Measurements from ENCODE around the gene LRRC72.
"Not testable (repeated sequence)": the region's sequence is repeated elsewhere in the genome, so short reads cannot be mapped to it uniquely, and the experiment has no call there.

The LRRC72 gene

GRCh38 chr7:16529697-16530096 is 3.1 kb downstream of the LRRC72 start:
- no peak for DNase-seq

DNA sequence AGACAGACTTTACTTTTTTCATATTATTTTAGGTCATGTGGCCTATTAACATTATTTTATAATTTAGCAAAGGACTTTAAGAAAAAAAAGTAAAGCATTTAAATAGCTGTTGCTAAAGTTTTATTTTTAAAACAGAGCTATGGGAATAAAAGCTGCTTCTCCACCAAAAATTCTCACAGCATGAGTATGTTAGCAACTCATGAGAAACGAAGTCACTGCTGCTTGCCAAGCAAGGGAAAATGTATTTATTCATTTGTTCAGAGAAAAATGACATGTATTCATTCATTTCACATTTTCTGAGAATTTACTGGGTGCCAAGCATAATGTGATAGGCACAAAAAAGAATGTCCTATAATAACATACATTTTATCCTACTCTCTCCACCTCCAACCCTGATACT is 5.1 kb downstream of the LRRC72 start:
- DNase-seq: no peak

- DNase-seq: no peak
Observed at GRCh38 chr7:16532272-16532671, 5.6 kb downstream of the LRRC72 start.

- DNase-seq: no peak
Observed at GRCh38 chr7:16535500-16535899, 8.9 kb downstream of the LRRC72 start.

- DNase-seq: not testable (repeated sequence)
Observed at GRCh38 chr7:16540559-16540958, 13.9 kb downstream of the LRRC72 start.

DNA sequence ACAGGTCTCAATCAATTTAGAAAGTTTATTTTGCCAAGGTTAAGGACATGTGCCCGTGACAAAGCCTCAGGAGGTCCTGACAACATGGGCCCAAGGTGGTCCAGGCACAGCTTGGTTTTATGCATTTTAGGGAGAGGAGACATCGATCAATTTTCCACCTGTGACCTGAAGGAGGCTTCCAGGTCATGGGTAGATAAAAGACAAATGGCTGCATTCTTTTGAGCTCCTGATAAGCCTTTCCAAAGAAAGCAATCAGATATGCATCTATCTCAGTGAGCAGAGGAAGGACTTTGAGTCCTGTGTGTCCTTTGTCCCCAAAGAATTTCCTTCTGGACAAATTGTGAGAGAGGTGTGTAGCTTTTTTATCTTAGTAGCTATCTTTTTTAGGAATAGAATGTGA is 15.8 kb downstream of the LRRC72 start:
- DNase-seq: no peak

DNA sequence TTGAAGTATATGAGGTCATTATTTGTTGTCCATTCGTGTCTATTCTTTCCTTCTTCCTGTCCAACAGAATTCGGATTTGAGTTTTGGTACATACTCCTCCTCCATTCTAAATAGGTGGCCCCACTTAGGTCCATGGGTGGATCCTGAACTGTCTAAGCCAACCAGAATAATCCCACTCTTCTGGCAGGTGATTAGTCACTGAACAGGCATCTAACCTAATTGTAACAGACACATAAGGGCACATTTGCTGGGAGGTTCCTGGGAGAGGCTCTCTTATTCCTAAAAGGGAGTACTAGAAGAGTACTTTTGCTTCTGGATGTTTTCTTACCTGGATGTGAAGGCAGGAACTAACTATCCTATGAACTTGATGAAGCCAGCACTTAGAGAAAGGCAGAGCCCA is 16.8 kb downstream of the LRRC72 start:
- no peak for DNase-seq

DNA sequence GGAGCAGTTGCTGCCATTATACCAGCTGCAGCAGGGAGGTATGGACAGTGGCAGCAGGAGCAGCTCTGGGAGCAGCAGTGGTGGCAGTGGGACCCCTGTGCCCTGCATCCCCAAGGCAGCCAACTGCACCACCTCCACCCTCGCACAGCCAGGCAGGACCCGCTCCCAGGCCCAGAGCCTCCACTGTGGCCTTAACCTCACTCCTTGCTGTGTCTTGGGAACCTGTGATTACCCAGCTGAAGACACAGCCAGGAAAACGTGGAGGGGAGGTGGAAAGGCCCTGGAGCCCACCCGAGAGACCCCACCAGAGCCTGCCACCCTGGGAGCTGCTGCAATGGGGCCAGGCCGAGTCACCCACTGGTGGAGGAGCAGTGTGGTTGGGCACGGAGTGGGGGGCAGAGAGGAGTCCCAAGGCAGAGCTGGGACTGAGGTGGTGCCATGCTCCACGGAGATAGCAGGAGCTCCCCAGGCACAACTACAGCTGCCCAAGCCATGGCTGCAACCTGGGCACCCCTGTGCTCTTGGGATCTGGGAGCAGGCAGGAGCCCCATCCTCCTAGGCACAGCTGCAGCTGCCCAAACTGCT is 20.4 kb downstream of the LRRC72 start:
- DNase-seq: no peak

DNA sequence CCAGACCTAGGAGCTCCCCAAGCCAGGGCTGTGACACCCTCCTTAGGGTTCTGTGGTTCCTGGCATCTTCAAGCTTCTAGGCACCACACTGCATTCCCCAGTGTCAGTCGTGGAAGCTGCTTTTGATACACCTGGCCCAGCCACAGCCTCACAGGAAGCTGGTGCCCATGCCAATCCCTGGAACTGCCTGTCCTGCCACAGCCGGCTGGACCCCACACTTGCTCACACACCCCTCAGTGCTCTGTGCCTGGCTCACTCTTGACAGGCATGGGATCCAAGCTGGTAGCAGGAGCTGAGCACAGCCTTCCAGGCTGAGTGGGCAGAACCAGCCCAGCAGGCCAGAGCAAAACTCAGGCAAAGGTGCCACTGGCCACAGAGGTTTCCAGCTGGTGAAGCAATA is 21.8 kb downstream of the LRRC72 start:
- DNase-seq: no peak

DNA sequence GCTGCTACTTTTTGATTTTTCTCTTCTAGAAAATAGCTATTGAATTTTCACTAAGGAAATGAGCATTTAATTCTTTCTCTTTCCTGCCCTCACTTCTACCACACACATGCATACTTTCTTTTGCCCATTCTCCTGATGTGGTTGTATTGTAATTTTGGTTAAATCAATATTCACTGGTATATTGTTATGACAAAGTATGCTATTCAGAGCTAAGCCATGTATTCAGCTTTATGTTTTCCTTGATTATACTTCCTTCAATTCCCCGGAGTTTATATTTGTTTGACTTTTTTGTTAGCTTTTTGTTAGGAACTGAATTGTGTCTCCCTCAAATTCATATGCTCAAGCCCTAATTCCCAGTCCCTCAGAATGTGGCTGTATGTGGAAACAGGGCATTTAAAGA is 24.0 kb downstream of the LRRC72 start:
- no peak for DNase-seq

GRCh38 chr7:16554518-16555236 is 28.1 kb downstream of the LRRC72 start:
- DNase-seq: no peak

GRCh38 chr7:16556359-16556758 is 29.7 kb downstream of the LRRC72 start:
- DNase-seq: no peak

- DNase-seq: no peak
Observed at GRCh38 chr7:16558761-16559302, 32.2 kb downstream of the LRRC72 start.

GRCh38 chr7:16559497-16560179 is 33.0 kb downstream of the LRRC72 start:
- no peak for DNase-seq

GRCh38 chr7:16561943-16562342 is 35.3 kb downstream of the LRRC72 start:
- no peak for DNase-seq

- DNase-seq: no peak
Observed at GRCh38 chr7:16562456-16563220, 36.0 kb downstream of the LRRC72 start.

GRCh38 chr7:16563281-16564022 is 36.8 kb downstream of the LRRC72 start:
- no peak for DNase-seq

GRCh38 chr7:16564023-16564380 is 37.4 kb downstream of the LRRC72 start:
- DNase-seq: no peak

DNA sequence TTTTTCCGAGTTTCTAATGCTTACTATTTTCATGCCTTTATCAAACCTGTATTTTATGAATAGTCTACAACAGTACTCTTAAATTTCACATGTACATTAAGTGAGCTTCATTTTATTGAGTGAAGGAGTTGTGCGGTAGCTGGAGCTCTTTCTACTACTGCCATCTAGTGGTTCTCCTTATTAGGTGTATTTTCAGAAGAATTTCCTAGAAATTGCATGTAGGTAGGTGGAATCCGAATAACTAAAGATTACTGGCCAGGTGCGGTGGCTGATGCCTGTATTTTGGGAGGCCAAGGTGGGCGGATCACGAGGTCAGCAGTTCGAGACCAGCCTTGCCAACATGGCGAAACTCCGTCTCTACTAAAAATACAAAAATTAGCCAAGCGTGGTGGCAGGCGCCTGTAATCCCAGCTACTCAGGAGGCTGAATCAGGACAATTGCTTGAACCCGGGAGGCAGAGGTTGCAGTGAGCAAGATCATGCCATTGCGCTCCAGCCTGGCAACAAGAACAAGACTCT is 38.3 kb downstream of the LRRC72 start:
- DNase-seq: no peak

DNA sequence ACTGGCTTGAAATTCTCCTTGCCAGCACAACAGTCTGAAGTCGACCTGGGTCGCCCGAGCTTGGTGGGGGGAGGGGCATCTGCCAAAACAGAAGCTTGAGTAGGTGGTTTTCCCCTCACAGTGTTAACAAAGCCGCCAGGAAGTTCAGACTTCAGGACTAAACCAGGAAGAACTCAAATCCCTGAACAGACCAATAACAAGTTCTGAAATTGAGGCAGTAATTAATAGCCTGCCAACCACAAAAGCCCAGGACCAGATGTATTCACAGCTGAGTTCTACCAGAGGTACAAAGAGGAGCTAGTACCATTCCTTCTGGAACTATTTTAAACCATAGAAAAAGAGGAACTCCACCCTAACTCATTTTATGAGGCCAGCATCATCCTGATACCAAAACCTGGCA is 45.3 kb downstream of the LRRC72 start:
- no peak for DNase-seq

DNA sequence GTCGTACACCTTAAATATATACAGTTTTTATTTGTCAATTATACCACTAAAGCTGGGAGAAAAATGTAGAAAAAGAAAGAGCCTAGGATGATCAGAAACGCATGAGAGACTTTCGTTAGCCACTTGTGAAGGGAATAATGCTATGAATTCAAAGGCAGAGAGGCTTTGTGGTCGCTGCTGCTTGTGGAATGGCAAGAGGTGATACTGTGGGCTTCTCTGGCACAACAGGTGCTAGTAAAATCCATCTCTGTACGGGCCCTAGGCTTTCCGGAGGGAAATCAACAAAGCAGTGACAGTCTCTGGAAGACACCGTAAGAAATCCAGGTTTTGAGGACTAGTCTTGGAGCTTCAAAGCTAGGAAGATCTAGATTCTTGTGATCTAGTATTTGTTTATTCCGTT is 52.6 kb downstream of the LRRC72 start:
- no peak for DNase-seq

- no peak for DNase-seq
Observed at GRCh38 chr7:16581286-16581685, 54.7 kb downstream of the LRRC72 start.

All from right hindlimb (tissue), 1 donor.